C4-2B (cell line): Measurements from ENCODE around the gene ADCY1.

Experiments
- H3K27ac ChIP-seq: fragments of 450-650 bp; 2 replicates; pipeline ENCODE4 v1.5.1; 2017
- CTCF ChIP-seq: fragments of 450-650 bp; conservative IDR thresholded peaks from 2 replicates; pipeline ENCODE4 v1.5.1; 2017; ENCODE audit warnings: mild to moderate bottlenecking
- ZFX ChIP-seq: fragments of 450-650 bp; IDR thresholded peaks from 2 replicates; pipeline ENCODE4 v1.6.1; 2017

Gene ADCY1

GRCh38 chr7:45601816-45602540, 27.8 kb downstream of the ADCY1 start:
- no peak overlapping the region for H3K27ac ChIP-seq
- TF ChIP-seq ZFX, result no peak
- TF ChIP-seq CTCF, result no peak

GRCh38 chr7:45606050-45606449, 31.9 kb downstream of the ADCY1 start:
- TF ChIP-seq CTCF (no peak), ZFX (no peak)
- no peak overlapping the region for H3K27ac ChIP-seq

- no peak for TF ChIP-seq ZFX
- no peak for TF ChIP-seq CTCF
- H3K27ac ChIP-seq, result no peak overlapping the region
Measured at GRCh38 chr7:45606931-45607330, 32.8 kb downstream of the ADCY1 start.

GRCh38 chr7:45609180-45609579, 35.0 kb downstream of the ADCY1 start:
- TF ChIP-seq CTCF (no peak), ZFX (no peak)
- no peak overlapping the region for H3K27ac ChIP-seq

- no peak overlapping the region for H3K27ac ChIP-seq
- TF ChIP-seq ZFX (no peak), CTCF (no peak)
Measured at GRCh38 chr7:45610019-45610418, 35.9 kb downstream of the ADCY1 start.

- TF ChIP-seq CTCF, result no peak
- no peak for TF ChIP-seq ZFX
- no peak overlapping the region for H3K27ac ChIP-seq
Measured at GRCh38 chr7:45610660-45611299, 36.6 kb downstream of the ADCY1 start.

GRCh38 chr7:45617166-45617565, 43.0 kb downstream of the ADCY1 start:
- TF ChIP-seq CTCF (no peak), ZFX (no peak)

More at GRCh38 chr7:45617166-45617565, 43.0 kb downstream of the ADCY1 start:
- H3K27ac ChIP-seq, result no peak overlapping the region
